ENCODE data around the gene GAN.

- TF ChIP-seq CTCF (IDR thresholded peaks at IDR 0.05; ENCODE audit: low read depth, low read length), result no peak
- no peak for TF ChIP-seq EZH2phosphoT487 (IDR thresholded peaks at IDR 0.05; ENCODE audit: low read depth)
Measured at GRCh38 chr16:81349608-81350305, 35.0 kb downstream of the GAN start.

All from OCI-LY3 (cell line).